Measurements from ENCODE around the gene NPEPPS.

NPEPPS gene

DNA sequence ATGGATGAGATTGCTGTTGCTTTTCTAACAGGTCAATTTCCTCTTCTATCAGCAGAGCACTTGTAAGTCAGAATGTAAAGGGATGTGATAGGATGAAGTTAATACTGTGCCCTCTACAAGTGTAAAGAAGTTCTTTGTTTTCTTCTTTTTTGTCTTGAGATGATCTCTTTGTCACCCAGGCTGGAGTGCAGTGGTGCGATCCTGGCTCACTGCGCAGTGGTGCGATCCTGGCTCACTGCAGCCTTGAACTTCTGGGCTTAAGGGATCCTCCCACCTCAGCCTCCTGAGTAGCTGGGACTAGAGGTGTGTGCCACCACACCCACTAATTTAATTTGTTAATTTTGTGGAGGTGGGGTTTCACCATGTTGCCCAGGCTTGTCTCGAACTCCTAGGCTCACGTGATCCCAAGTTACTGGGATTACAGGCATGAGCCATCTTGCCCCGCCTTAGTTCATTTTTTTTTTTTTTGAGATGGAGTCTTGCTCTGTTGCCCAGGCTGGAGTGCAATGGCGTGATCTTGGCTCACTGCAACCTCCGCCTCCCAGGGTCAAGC is 97.2 kb downstream of the NPEPPS start:
- no peak for DNase-seq (ENCODE audit: low read depth in 2 of 2, low spot score in 1 of 2)

- DNase-seq (ENCODE audit: low read depth in 2 of 2, low spot score in 1 of 2), result no peak
Measured at GRCh38 chr17:47629826-47630225, 98.9 kb downstream of the NPEPPS start.

DNA sequence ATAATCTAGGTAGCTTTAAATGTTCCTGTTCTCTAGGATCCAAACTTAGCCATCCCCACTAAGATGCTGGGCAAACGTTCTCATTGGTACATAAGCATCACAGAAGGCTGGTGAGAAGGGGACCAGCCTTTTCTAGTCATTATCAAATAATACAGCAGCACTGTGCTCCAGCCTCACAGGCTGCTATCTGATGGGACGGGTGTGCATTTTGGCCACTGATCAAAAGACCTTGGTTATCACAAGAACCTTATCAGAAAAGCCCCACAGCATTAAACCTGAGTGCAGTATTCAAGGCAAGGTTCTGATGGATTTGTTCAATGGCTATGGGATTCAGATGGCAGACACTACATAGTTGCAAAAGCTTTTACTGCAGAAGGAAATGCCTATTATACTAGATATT is 99.7 kb downstream of the NPEPPS start:
- DNase-seq (ENCODE audit: low read depth in 2 of 2, low spot score in 1 of 2), result no peak

DNA sequence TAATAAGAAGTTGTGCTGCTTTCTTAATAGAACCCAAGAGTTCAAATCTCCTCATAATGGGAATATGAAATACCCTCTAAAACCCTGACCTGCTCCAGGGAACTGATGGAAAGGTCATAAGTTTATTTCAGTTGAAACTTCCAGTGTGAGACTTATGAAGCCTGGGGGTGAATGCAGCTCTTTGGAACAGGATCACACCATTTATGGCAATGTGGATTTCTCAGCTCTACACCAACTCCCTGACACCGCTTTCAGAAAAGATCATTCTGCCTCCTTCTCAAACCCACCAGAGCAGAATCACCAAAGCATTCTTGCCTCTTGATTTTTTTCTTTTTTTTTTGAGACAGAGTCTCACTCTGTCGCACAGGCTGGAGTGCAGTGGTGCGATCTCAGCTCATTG is 102.1 kb downstream of the NPEPPS start:
- no peak for DNase-seq (ENCODE audit: low read depth in 2 of 2, low spot score in 1 of 2)

- DNase-seq (ENCODE audit: low read depth in 2 of 2, low spot score in 1 of 2), result no peak
Measured at GRCh38 chr17:47633996-47634395, 103.1 kb downstream of the NPEPPS start.

GRCh38 chr17:47634870-47635269 is 104.0 kb downstream of the NPEPPS start:
- no peak for DNase-seq (ENCODE audit: low read depth in 2 of 2, low spot score in 1 of 2)

DNA sequence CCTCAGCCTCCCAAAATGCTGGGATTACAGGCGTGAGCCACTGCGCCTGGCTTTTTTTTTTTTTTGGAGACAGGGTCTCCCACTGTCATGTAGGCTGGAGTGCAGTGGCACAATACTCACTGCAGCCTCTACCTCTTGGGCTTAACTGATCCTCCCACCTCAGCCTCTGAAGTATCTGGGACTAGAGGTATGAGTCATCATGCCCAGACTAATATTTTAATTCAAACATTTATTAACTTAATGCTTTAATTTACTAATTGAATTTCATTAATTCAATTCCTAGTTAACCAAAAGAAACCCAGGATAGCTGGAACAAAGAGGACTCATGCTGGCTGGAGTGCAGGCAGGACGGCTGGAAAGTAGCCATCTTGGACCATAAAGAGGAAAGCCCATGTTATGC is 104.8 kb downstream of the NPEPPS start:
- DNase-seq (ENCODE audit: low read depth in 2 of 2, low spot score in 1 of 2), result no peak

DNA sequence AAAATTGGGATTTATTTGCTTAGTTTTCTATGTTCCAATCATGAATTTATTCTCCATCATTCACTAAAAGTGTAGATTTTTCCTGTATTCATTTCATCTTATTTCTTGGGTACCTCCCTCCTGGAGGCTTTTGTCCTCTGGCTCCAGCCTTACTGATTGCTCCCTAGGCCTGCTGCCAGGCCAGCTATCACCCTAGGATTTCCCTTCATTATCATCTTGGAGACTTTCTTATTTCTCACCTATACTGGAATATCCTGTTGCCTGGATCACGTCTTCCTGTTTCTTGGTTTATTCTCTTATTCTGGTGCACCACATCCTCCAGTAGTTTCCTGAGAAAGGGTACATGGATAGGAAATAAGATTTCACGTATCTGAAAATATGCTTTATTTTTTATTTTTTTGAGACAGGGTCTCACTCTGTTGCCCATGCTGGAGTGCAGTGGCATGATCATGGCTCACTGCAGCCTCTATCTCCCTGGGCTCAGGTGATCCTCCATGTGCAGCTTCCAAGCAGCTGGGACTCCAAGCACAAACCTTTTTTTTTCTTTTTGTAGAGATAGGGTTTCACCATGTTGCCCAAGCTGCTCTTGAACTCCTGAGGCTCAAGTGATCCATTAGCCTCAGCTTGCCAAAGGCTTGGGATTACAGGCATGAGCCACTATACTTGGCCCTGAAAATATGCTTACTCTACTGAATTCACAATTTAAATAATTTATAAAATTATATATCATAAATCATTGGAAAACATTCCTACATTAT is 105.5 kb downstream of the NPEPPS start:
- DNase-seq (ENCODE audit: low read depth in 2 of 2, low spot score in 1 of 2), result no peak

DNA sequence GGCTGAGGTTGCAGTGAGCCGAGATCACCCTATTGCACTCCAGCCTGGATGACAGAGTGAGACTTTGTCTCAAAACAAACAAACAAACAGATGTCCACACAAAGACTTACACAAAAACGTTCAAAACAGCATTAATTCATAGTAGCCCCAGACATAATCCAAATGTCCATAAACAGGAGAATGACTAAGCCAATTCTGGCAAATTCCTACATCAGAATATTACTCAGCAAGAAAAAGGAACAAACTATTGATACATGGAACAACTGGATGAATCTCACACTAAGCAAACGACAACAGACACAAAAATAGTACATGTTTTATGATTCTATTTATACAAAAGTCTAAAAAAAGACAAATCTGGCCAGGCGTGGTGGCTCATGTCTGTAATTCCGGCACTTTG is 108.0 kb downstream of the NPEPPS start:
- no peak for DNase-seq (ENCODE audit: low read depth in 2 of 2, low spot score in 1 of 2)

DNA sequence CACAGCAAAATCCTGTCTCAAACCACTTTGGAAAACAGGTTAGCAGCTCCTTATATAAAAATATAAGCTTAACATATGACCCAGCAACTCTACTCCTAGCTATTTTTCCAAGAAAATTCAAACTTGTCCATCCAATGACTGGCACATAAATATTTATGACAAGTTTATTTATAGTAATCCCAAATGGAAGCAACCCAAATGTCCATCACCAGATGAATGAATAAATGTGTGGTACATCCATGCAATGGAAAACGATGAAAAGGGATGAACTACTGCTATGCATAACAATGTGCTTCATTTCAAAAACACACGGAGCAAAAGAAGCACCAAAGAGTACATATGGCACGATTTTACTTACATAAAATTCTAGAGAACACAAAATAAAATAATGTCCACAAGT is 109.2 kb downstream of the NPEPPS start:
- DNase-seq (ENCODE audit: low read depth in 2 of 2, low spot score in 1 of 2), result no peak

DNA sequence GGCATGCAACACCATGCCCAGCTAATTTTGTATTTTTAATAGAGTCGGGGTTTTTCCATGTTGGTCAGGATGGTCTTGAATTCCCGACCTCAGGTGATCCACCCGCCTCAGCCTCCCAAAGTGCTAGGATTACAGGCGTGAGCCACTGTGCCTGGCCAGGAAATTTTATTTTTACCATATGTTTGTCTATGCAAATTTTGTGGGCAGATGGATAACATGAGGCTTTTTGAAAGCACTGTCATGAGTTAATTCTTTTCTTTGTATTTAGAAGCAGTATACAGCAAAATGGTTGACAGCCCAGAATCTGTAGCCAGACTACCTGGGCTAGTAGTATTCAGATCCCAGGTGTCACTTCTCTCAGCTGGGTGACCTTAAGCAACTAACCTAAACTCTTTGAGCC is 110.3 kb downstream of the NPEPPS start:
- DNase-seq (ENCODE audit: low read depth in 2 of 2, low spot score in 1 of 2), result no peak

DNA sequence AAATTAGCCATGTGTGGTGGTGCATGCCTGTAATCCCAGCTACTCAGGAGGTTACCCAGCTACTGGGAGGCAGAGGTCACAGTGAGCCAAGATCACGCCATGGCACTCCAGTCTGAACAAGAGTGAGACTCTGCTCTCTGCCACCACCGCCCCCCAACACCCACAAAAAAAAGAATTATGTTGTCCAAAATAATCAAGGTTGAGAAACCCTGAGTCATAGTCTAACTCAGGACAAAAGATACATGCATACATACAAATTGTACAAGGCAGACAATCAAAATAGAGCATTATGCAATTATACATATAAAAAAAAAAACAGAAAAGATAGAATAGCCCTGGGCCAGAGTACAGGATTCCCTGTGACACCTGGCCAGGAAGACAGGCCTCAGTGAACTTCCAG is 112.2 kb downstream of the NPEPPS start:
- no peak for DNase-seq (ENCODE audit: low read depth in 2 of 2, low spot score in 1 of 2)

DNA sequence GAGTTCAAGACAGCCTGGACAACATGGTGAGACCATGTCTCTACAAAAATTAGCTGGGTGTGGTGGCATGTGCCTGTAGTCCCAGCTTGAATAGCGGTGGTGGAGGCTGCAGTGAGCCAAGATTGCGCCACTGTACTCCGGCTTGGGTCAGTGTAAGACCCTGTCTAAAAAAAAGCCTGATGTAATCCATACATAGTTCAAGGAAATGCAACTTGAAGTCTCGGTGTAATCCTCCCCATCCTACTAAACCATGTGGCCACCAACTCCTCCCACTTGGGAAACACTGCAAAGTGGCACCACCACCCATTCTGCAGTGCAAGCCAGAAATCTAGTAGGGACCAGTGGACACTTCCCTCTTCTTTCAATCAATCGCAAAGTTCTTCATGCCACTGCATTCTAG is 113.4 kb downstream of the NPEPPS start:
- DNase-seq (ENCODE audit: low read depth in 2 of 2, low spot score in 1 of 2), result no peak

DNA sequence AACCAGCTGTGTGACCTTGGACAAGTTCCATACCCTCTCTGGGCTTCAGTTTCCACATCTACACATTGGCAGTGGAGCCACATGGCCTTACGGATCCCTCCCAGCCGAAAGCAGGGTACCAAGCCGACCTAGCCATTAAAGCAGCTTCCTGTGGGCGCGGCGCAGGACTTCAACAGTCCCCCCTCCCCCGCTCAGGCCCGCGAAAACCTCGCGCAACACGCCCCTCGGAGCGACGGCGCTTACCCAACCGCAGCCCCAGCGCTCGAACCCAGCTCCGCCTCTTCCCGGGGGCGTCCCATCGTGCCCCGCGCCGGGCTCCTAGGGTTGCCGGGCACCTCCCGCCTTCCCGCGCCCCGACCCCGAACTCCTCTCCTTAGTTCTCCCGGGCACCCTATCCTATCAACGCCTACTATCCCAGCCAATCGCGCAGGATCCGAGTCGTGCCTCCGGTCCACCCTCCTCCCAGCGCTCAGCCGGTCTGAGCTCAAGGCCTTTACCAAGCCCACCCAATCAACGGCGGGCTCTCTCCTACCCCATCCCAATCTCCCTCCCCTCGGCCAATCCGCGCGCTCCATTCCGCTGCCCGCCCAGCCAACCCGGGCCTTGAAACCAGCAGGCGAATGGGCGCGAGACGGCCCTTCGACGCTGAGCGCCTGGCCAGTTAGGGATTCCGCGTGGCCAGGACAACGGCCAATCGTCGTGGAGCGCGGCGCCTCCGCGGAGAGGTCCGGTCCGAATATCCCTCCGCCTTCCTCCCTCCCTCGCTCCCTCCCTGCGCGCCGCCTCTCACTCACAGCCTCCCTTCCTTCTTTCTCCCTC is 118.5 kb downstream of the NPEPPS start, which contains the start of gene KPNB1:
KPNB1 (plus strand) TSS at position 767 of the 819 bp plus-strand sequence. CDS start 326 bp downstream, outside the sequence.
- peak; percentile 88 to 94 for DNase-seq (ENCODE audit: low read depth in 2 of 2, low spot score in 1 of 2)

DNA sequence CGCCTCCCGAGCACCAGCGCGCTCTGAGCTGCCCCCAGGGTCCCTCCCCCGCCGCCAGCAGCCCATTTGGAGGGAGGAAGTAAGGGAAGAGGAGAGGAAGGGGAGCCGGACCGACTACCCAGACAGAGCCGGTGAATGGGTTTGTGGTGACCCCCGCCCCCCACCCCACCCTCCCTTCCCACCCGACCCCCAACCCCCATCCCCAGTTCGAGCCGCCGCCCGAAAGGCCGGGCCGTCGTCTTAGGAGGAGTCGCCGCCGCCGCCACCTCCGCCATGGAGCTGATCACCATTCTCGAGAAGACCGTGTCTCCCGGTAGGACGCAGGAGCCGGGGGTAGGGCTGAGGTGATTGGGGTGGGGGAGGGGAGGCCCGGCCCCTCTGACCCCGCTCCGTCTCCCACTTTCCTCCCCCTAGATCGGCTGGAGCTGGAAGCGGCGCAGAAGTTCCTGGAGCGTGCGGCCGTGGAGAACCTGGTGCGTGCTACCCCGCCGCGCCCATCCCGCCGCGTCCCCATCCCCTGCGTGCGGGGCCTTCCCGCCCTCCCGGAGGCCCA is 119.1 kb downstream of the NPEPPS start:
- DNase-seq (ENCODE audit: low read depth in 2 of 2, low spot score in 1 of 2), result peak in 1 of 2 donors; percentile 17

DNA sequence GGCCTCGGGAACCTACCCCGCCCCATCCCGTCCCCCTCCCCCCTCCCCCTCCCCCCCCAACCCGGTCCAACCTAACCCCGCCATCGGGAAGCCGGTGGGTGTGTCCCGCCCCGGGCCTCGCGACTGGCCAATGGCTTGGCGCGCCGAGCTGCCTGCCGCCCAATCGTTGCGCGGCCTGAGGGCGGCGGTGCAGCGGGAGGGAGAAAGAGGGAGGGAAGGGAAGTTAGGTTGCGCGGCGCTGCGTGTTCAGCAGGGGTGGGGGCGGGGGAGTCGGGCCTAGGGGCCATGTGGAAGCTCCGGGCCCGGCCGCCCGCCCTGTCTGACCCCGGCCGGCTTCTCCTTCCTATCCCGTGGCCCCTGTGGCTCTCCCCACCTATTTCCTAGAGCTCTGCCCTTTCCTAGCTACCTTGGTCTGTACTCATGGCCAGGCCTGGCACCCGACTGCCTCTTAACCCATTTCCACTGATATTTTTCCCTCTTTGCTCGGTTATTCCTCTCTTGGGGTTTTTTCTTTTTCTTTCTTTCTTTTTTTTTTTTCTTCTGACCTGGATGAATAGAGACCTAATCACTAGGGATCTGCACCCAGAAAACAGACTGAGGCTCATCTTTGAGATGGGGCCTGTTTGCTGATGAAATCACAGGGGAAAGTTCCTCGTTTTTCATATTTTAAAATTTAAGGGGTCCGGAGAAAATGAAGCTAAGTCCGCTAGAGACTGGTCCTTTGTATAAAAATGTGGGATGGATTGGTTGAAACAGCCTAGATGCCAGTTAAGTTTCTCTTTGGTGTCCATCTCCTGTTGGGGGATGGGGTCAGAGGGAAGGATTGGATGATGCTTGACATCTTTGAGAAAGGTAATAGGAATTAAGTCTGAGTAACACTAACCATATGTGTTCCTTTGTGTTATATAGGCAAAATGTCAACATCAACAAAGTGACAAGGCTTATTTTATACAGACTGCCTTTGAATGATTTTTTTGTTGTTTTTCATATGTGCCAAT is 119.9 kb downstream of the NPEPPS start:
- peak; percentile 80 to 84 for DNase-seq (ENCODE audit: low read depth in 2 of 2, low spot score in 1 of 2)

GRCh38 chr17:47651704-47652103 is 120.8 kb downstream of the NPEPPS start:
- DNase-seq (ENCODE audit: low read depth in 2 of 2, low spot score in 1 of 2), result no peak

DNA sequence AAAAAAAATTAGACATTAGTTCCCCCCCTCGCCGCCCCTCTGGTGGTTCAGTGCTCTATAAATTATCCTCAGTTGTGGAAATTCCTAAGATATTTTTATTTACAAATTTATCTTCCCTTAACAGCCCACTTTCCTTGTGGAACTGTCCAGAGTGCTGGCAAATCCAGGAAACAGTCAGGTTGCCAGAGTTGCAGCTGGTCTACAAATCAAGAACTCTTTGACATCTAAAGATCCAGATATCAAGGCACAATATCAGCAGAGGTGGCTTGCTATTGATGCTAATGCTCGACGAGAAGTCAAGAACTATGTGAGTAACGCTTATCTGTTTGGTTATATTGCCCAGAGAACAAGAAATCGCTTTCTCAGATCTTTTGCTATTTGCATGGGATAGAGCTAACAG is 121.7 kb downstream of the NPEPPS start:
- DNase-seq (ENCODE audit: low read depth in 2 of 2, low spot score in 1 of 2), result no peak

GRCh38 chr17:47653442-47653841 is 122.5 kb downstream of the NPEPPS start:
- DNase-seq (ENCODE audit: low read depth in 2 of 2, low spot score in 1 of 2), result no peak

DNA sequence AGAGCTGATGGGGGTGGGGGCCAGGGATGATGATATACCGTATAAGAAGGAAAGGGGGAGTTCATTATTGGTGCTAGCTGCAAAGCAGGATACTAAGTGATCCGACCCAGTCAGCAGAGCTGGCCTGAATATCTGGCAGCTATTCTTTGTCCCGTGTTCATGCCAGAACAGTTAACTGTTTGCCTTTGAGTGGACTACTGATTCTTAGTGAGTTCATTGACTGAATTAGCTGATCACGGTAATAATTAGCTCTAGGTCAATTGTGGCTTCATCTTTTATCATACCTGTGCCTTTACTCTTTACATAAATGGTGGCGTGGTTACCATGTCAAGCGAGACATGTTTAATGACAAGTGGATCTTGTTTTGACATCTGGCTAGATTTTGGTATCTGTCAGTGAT is 124.1 kb downstream of the NPEPPS start:
- DNase-seq (ENCODE audit: low read depth in 2 of 2, low spot score in 1 of 2), result no peak

DNA sequence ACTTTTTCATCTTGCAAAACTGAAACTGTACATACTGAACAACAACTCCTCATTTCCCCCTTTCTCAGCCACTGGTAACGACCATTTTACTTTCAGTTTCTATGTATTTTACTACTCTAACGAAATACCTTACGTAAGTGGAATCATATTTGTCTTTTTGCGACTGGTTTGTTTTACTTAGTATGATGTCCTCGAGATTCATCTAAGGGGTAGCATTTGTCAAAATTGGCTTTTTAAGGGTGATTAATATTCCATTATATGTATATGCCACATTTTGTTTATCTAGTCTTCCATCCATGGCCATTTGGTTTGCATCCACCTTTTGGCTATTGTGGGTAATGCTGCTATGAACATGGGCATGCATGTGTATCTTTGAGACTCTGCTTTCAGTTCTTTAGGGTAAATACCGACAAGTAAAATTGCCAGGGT is 129.2 kb downstream of the NPEPPS start:
- DNase-seq (ENCODE audit: low read depth in 2 of 2, low spot score in 1 of 2), result no peak
